ENCODE data around the gene HBM. TPM values are rescaled to one million over a fixed set of nuclear protein-coding genes. Genes with fewer than 3 reads are reported as not detected.
"Not testable (repeated sequence)": the region's sequence is repeated elsewhere in the genome, so short reads cannot be mapped to it uniquely, and the experiment has no call there.

The HBM gene
- total RNA-seq, 2 experiments from 2014 or later = not detected

GRCh38 chr16:187330-187729 is 21.6 kb downstream of the HBM start:
- no peak overlapping the region for H3K27ac Mint-ChIP-seq
- H3K4me1 Mint-ChIP-seq = peaks cover 4% of the 10 kb centered on the region
- H3K27me3 Mint-ChIP-seq = no peaks in the 10 kb centered on the region
- peaks cover 46% of the 10 kb centered on the region for H3K36me3 Mint-ChIP-seq (ENCODE audit: low read depth)
- no peaks in the 10 kb centered on the region for H3K9me3 Mint-ChIP-seq
- ChIA-PET CTCF (interaction anchor here (1.1 to 1.7 kb wide), 2 partner anchors 80 to 129 kb away, joined by 4 read pairs; no protein-coding TSS in a partner anchor), POLR2A (no interaction called here)
- H3K4me3 Mint-ChIP-seq = no peak overlapping the region
- no peak for DNase-seq

DNA sequence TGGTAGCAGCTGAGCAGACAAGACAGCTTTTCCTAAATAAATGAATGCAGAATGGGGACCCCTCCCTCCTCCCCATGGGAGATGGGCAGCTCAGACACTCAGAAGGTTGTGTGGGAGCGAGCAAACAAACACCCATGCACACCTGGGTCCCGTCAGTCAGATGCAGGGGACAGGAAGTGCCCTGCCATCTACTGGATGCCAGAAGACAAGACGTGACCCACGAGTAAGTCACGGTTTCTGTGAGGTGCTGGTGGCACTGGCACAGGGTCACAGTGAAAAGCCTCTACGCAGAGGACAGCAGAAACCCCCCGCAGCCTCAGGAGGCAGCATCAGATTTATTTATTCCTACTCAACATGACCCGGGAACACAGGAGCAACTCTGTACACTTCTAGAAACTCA is 22.9 kb downstream of the HBM start:
- H3K27ac Mint-ChIP-seq = no peak overlapping the region
- DNase-seq = peak; percentile 34

DNA sequence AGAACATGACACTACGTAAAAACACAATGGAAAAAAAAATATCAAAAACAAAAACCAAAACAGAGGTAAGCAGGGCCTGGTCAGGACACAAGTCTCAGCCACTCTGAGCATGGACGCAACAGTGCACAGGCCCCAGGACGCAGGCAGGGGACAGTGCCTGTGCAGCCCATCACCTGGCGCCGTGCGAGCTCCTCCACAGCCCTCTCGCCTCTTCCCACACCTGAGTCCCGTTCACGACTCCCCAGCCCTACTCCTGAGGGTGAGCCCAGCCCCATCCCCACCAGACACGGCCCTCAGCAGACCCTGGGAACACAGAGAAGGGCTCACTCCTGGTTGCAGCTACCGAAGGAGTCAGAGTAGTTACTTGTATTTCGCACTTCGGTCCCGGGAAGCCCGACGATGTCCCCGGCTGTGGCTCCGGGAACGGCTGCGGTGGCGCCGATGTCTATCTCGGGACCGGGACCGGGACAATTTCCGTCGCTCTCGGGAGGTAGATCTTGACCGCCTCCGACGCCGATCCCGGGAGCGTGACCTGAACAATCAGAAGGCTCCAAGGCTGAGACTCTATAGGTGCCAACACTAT is 23.9 kb downstream of the HBM start:
- H3K4me3 Mint-ChIP-seq = no peak overlapping the region
- CTCF ChIA-PET = no interaction called here
- H3K4me1 Mint-ChIP-seq = peaks cover 4% of the 10 kb centered on the region
- H3K36me3 Mint-ChIP-seq (ENCODE audit: low read depth) = peaks cover 58% of the 10 kb centered on the region
- H3K27me3 Mint-ChIP-seq = no peaks in the 10 kb centered on the region
- no peaks in the 10 kb centered on the region for H3K9me3 Mint-ChIP-seq
- DNase-seq = no peak
- POLR2A ChIA-PET = no interaction called here
- H3K27ac Mint-ChIP-seq = no peak overlapping the region

More for the DNA sequence above, 22.9 kb downstream of the HBM start:
- Mint-ChIP-seq H3K9me3 (no peaks in the 10 kb centered on the region), H3K4me1 (peaks cover 4% of the 10 kb centered on the region), H3K27me3 (no peaks in the 10 kb centered on the region), H3K36me3 (ENCODE audit: low read depth) (peaks cover 52% of the 10 kb centered on the region), H3K4me3 (no peak overlapping the region)
- ChIA-PET CTCF (interaction anchor here (1.1 to 1.7 kb wide), 3 partner anchors 82 to 161 kb away, joined by 3 to 4 read pairs (median 4); no protein-coding TSS in a partner anchor), POLR2A (no interaction called here)

DNA sequence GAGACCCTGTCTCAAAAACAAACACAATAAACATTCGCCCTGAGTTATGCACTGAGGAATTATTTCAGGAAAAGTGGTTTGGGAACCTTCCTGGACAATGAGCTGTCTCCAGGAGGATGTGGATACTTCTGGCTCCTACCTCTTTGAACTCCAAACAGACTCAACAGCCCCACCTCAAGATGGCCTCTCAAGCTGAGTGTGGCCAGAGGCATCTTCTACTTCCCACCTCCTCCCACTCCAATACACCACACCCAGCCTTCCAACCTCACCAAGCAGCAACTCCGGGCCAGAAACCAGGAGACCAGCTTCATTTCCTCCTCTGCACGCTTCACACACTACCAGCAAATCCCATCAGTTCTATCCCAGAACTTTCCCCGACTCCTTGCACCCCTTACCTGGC is 26.1 kb downstream of the HBM start:
- no peaks in the 10 kb centered on the region for H3K27me3 Mint-ChIP-seq
- no peak overlapping the region for H3K27ac Mint-ChIP-seq
- ChIA-PET CTCF (interaction anchor here (0.6 to 1.5 kb wide), 2 partner anchors 126 to 159 kb away, joined by 3 read pairs; no protein-coding TSS in a partner anchor), POLR2A (interaction anchor here (1.6 kb wide), 1 partner anchor 37 kb away, joined by 4 read pairs; no protein-coding TSS in a partner anchor)
- no peak overlapping the region for H3K4me3 Mint-ChIP-seq
- H3K36me3 Mint-ChIP-seq (ENCODE audit: low read depth) = peaks cover 58% of the 10 kb centered on the region
- no peaks in the 10 kb centered on the region for H3K9me3 Mint-ChIP-seq
- no peak for DNase-seq
- H3K4me1 Mint-ChIP-seq = peaks cover 4% of the 10 kb centered on the region

DNA sequence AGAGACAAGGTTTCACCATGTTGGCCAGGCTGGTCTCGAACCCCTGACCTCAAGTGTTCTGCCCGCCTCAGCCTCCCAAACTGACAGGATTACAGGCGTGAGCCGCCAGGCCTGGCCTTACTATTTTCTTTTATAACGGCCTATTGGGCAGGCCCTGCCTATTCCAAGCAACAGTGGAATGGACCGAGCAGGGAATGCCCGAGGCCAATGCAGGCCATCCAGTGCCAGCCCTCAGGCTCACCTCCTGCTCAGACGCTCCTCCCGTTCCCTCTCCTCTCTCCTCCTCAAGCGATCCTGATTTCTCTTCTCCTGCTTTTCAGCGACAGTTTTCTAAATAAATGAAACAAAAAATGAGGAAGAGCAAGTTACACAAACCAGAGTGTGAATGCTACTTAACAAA is 26.9 kb downstream of the HBM start:
- ChIA-PET POLR2A (interaction anchor here (1.6 kb wide), 1 partner anchor 36 kb away, joined by 4 read pairs; no protein-coding TSS in a partner anchor), CTCF (interaction anchor here (1.1 to 1.5 kb wide), 2 partner anchors 11 to 127 kb away, joined by 3 read pairs; no protein-coding TSS in a partner anchor)
- no peak overlapping the region for H3K27ac Mint-ChIP-seq
- DNase-seq = no peak
- H3K4me1 Mint-ChIP-seq = peaks cover 4% of the 10 kb centered on the region
- no peak overlapping the region for H3K4me3 Mint-ChIP-seq
- no peaks in the 10 kb centered on the region for H3K9me3 Mint-ChIP-seq
- no peaks in the 10 kb centered on the region for H3K27me3 Mint-ChIP-seq
- H3K36me3 Mint-ChIP-seq (ENCODE audit: low read depth) = peaks cover 57% of the 10 kb centered on the region

GRCh38 chr16:193441-193840 is 27.7 kb downstream of the HBM start:
- Mint-ChIP-seq H3K9me3 (no peaks in the 10 kb centered on the region), H3K36me3 (ENCODE audit: low read depth) (peaks cover 62% of the 10 kb centered on the region), H3K4me1 (peaks cover 4% of the 10 kb centered on the region), H3K4me3 (no peak overlapping the region), H3K27me3 (no peaks in the 10 kb centered on the region), H3K27ac (no peak overlapping the region)
- no peak for DNase-seq
- CTCF ChIA-PET = interaction anchor here (0.6 to 1.5 kb wide), 4 partner anchors 12 to 169 kb away, joined by 3 read pairs; no protein-coding TSS in a partner anchor
- POLR2A ChIA-PET = interaction anchor here (1.6 kb wide), 1 partner anchor 35 kb away, joined by 4 read pairs; no protein-coding TSS in a partner anchor

- POLR2A ChIA-PET = no interaction called here
- no peaks in the 10 kb centered on the region for H3K4me1 Mint-ChIP-seq
- H3K27ac Mint-ChIP-seq = no peak overlapping the region
- no peaks in the 10 kb centered on the region for H3K27me3 Mint-ChIP-seq
- H3K36me3 Mint-ChIP-seq (ENCODE audit: low read depth) = peaks cover 59% of the 10 kb centered on the region
- H3K4me3 Mint-ChIP-seq = no peak overlapping the region
- H3K9me3 Mint-ChIP-seq = no peaks in the 10 kb centered on the region
- DNase-seq = no peak
- CTCF ChIA-PET = interaction anchor here (1.2 kb wide), 1 partner anchor 129 kb away, joined by 3 read pairs; no protein-coding TSS in a partner anchor
Observed at GRCh38 chr16:194516-194915, 28.7 kb downstream of the HBM start.

GRCh38 chr16:200388-200787 is 34.6 kb downstream of the HBM start:
- ChIA-PET CTCF (no interaction called here), POLR2A (no interaction called here)
- H3K27me3 Mint-ChIP-seq = no peaks in the 10 kb centered on the region
- no peaks in the 10 kb centered on the region for H3K9me3 Mint-ChIP-seq
- no peak for DNase-seq
- no peak overlapping the region for H3K4me3 Mint-ChIP-seq
- H3K4me1 Mint-ChIP-seq = no peaks in the 10 kb centered on the region
- H3K36me3 Mint-ChIP-seq (ENCODE audit: low read depth) = peaks cover 45% of the 10 kb centered on the region
- no peak overlapping the region for H3K27ac Mint-ChIP-seq

DNA sequence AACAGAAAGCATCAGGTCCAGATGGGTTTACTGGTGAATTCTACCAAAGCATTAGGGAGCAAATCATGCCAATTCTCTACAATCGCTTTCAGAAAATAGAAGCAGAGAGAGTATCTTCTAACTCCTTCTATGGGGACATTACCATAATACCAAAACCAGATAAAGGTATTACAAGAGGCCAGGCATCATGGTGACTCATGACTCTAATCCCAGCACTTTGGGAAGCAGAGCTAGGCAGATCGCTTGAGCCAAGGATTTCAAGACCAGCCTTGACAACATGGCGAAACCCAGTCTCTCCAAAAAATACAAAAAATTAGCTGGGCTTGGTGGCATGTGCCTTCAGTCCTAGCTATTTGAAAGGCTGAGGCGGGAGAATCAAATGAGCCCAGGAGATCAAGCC is 37.5 kb downstream of the HBM start:
- ChIA-PET CTCF (interaction anchor here (1.1 kb wide), 1 partner anchor 106 kb away, joined by 3 read pairs; no protein-coding TSS in a partner anchor), POLR2A (no interaction called here)
- Mint-ChIP-seq H3K27me3 (no peaks in the 10 kb centered on the region), H3K4me3 (no peak overlapping the region), H3K36me3 (ENCODE audit: low read depth) (peaks cover 46% of the 10 kb centered on the region), H3K9me3 (no peaks in the 10 kb centered on the region), H3K27ac (no peak overlapping the region), H3K4me1 (peaks cover 3% of the 10 kb centered on the region)
- no peak for DNase-seq

DNA sequence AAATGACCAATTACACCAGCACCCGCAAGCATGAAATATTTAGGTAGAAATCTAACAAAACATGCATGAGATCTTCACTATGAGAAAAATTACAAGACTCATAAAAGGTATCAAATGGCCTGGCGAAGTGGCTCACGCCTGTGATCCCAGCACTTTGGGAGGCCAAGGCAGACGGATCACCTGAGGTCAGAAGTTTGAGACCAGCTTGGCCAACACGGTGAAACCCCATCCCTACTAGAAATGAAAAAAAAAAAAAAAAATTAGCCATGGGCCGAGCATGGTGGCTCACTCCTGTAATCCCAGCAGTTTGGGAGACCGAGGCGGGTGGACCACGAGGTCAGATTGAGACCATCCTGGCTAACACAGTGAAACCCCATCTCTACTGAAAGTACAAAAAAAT is 38.3 kb downstream of the HBM start:
- H3K4me3 Mint-ChIP-seq, CTCF ChIA-PET, H3K4me1 Mint-ChIP-seq, POLR2A ChIA-PET, DNase-seq, H3K27me3 Mint-ChIP-seq, H3K9me3 Mint-ChIP-seq, H3K27ac Mint-ChIP-seq: not testable (repeated sequence)
- peaks cover 43% of the 10 kb centered on the region for H3K36me3 Mint-ChIP-seq (ENCODE audit: low read depth)

DNA sequence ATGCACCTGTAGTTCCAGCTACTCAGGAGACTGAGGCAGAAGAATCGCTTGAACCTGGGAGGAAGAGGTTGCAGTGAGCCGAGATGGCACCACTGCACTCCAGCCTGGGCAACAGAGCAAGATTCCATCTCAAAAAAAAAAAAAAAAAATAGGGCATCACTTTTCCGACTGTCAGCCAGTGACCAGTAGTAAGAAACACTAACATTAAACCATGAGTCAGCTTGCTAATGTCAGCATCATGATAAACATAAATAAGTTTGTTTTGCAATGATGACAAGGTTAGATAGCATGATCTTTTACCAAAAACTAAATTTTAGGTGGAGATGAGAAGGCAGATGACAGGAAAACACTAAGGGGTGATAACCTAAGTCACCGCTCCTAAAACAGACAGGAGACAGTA is 43.6 kb downstream of the HBM start:
- ChIA-PET POLR2A (interaction anchor here (1.7 kb wide), 1 partner anchor 102 kb away, joined by 3 read pairs; no protein-coding TSS in a partner anchor), CTCF (interaction anchor here (1.3 kb wide), 1 partner anchor 102 kb away, joined by 4 read pairs; no protein-coding TSS in a partner anchor)
- H3K4me1 Mint-ChIP-seq, H3K27me3 Mint-ChIP-seq, DNase-seq, H3K4me3 Mint-ChIP-seq, H3K9me3 Mint-ChIP-seq, H3K27ac Mint-ChIP-seq: not testable (repeated sequence)
- peaks cover 43% of the 10 kb centered on the region for H3K36me3 Mint-ChIP-seq (ENCODE audit: low read depth)

GRCh38 chr16:211631-212180 is 45.9 kb downstream of the HBM start:
- CTCF ChIA-PET = not testable (repeated sequence)

DNA sequence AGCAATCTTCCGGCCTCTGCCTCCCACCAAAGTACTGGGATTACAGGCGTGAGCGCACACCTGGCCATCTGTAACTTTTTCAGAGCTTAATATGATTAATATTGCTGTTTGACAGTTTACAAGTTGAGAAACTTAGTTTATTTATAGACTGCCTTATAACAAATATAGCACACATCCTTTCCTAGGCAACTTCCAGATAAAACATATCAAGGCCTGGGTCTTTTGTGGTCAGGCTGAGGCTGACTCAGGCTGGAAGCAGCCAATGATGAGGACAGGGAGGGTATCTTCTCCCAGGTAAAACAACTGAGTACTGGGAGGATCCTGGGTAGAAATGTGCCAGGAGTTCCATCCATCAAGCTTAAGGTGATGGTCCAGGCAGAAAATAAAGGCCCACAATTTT is 47.2 kb downstream of the HBM start:
- no peak overlapping the region for H3K4me3 Mint-ChIP-seq
- ChIA-PET POLR2A (interaction anchor here (0.8 kb wide), 1 partner anchor 16 kb away, joined by 5 read pairs; the partner anchor contains the start of gene LUC7L), CTCF (no interaction called here)
- no peak for DNase-seq
- peaks cover 36% of the 10 kb centered on the region for H3K36me3 Mint-ChIP-seq (ENCODE audit: low read depth)
- no peak overlapping the region for H3K27ac Mint-ChIP-seq
- no peaks in the 10 kb centered on the region for H3K4me1 Mint-ChIP-seq
- H3K27me3 Mint-ChIP-seq = no peaks in the 10 kb centered on the region
- no peaks in the 10 kb centered on the region for H3K9me3 Mint-ChIP-seq

More at GRCh38 chr16:211631-212180, 45.9 kb downstream of the HBM start:
- H3K27ac Mint-ChIP-seq, H3K27me3 Mint-ChIP-seq, H3K4me3 Mint-ChIP-seq, DNase-seq, H3K4me1 Mint-ChIP-seq, POLR2A ChIA-PET, H3K9me3 Mint-ChIP-seq: not testable (repeated sequence)
- H3K36me3 Mint-ChIP-seq (ENCODE audit: low read depth) = peaks cover 36% of the 10 kb centered on the region

Measured in activated CD4-positive, alpha-beta memory T cell treated with anti-CD3 and anti-CD28 coated beads, Interleukin-2, amount 10 ng/mL, durations not matched to agents 7 days and 5 days (primary cell).